NB4 (cell line): ENCODE results near the gene COG5.

Experiments used
- CTCF ChIP-seq: IDR thresholded peaks from one replicate; pipeline ENCODE4 v1.5.1; 2012; ENCODE audit warnings: low read depth, low read length
- MAX ChIP-seq: IDR thresholded peaks from 2 replicates; pipeline ENCODE4 v1.6.1; 2011; ENCODE audit warnings: low read depth, low read length
- MYC ChIP-seq: IDR thresholded peaks from 2 replicates; pipeline ENCODE4 v1.6.1; 2011; ENCODE audit warnings: low read depth, low read length
- POLR2A ChIP-seq: IDR thresholded peaks from 2 replicates; pipeline ENCODE4 v1.6.1; 2011; ENCODE audit warnings: mild to moderate bottlenecking; ENCODE audit not compliant: insufficient read length; ENCODE audit errors: extremely low read depth

GRCh38 chr7:107579554-107579884, 15.8 kb upstream of the COG5 start:
- no peak for TF ChIP-seq CTCF
- TF ChIP-seq POLR2A: no peak
- no peak for TF ChIP-seq MAX
- TF ChIP-seq MYC: no peak
